SK-N-MC (cell line): ENCODE data around the gene VSIR.

Experiments
- EZH2 ChIP-seq: fragments of 200-600 bp; sonication (generic); IDR thresholded peaks from one replicate; pipeline ENCODE4 v1.6.1; 2017; ENCODE audit warnings: antibody characterized with exemption
- FOXP2 ChIP-seq: optimal IDR thresholded peaks from 2 replicates; pipeline ENCODE3; 2011; ENCODE audit warnings: mild to moderate bottlenecking, moderate library complexity; ENCODE audit not compliant: insufficient read depth; ENCODE audit errors: extremely low read length, control extremely low read depth
- POLR2AphosphoS5 ChIP-seq: IDR thresholded peaks from 2 replicates; pipeline ENCODE4 v1.6.1; 2012; ENCODE audit warnings: mild to moderate bottlenecking, low read depth, low read length, borderline replicate concordance

DNA sequence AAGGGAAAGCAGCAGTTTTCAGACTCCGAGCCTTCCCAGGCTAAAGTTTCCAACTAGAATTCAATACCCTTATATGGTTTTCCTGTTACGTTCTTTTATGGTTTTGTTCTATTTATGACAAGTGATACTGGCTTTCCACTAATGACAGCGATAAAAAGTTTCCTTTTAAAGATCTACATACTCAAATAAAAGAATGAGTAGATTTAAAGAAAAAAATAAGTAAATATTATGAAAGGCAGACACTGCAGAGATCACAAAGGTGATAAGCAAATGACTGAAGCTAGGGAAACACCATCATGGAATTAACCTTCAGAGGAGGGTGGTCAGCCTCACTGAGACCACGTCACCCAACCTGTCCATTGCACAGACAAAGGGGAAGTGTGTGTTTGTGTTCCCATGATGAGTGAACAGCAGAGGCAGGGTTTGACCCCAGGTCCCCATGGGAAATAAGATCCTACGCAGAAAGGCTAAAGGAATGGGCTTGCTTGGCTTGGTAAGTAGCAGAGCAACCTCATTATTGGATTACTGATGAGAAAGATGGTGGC is 4.0 kb downstream of the VSIR start:
- no peak for TF ChIP-seq EZH2
- no peak for TF ChIP-seq POLR2AphosphoS5
- TF ChIP-seq FOXP2 = no peak
